ENCODE measurements around the gene AIPL1.

The AIPL1 gene

GRCh38 chr17:6413065-6413464 lies 21.9 kb downstream of the AIPL1 start:
- DNase-seq = peak; percentile 42

GRCh38 chr17:6408735-6409134 lies 26.2 kb downstream of the AIPL1 start:
- no peak for DNase-seq

GRCh38 chr17:6408276-6408675 lies 26.6 kb downstream of the AIPL1 start:
- no peak for DNase-seq

GRCh38 chr17:6402258-6402657 lies 32.7 kb downstream of the AIPL1 start:
- DNase-seq = no peak

GRCh38 chr17:6398955-6399354 lies 36.0 kb downstream of the AIPL1 start:
- no peak for DNase-seq

- no peak for DNase-seq
These were observed 40.8 kb downstream of the AIPL1 start for GRCh38 chr17:6394055-6394606.

- DNase-seq = no peak
These were observed 41.5 kb downstream of the AIPL1 start for GRCh38 chr17:6393351-6393952.

GRCh38 chr17:6392609-6393350 lies 42.1 kb downstream of the AIPL1 start:
- no peak for DNase-seq

- no peak for DNase-seq
These were observed 46.5 kb downstream of the AIPL1 start for GRCh38 chr17:6388416-6388815.

GRCh38 chr17:6387858-6388257 lies 47.1 kb downstream of the AIPL1 start:
- DNase-seq = no peak

GRCh38 chr17:6387442-6387841 lies 47.5 kb downstream of the AIPL1 start:
- DNase-seq = no peak

- DNase-seq = no peak
These were observed 48.8 kb downstream of the AIPL1 start for GRCh38 chr17:6386041-6386630.

- DNase-seq = no peak
These were observed 50.4 kb downstream of the AIPL1 start for GRCh38 chr17:6384481-6384880.

GRCh38 chr17:6381526-6382465 lies 53.1 kb downstream of the AIPL1 start:
- DNase-seq = no peak

- no peak for DNase-seq
These were observed 53.9 kb downstream of the AIPL1 start for GRCh38 chr17:6380915-6381438.

- no peak for DNase-seq
These were observed 57.0 kb downstream of the AIPL1 start for GRCh38 chr17:6377906-6378305.

GRCh38 chr17:6376931-6377361 lies 58.0 kb downstream of the AIPL1 start:
- DNase-seq = no peak

- no peak for DNase-seq
These were observed 60.1 kb downstream of the AIPL1 start for GRCh38 chr17:6374761-6375312.

GRCh38 chr17:6374271-6374691 lies 60.6 kb downstream of the AIPL1 start:
- no peak for DNase-seq
